ENCODE measurements around the gene GLB1L.

Gene GLB1L

GRCh38 chr2:219292616-219293015 is 47.4 kb upstream of the GLB1L start:
- Histone ChIP-seq H2AFZ (ENCODE audit: low read depth, low read length) (no peak overlapping the region), H3K9ac (ENCODE audit: low read length) (no peak overlapping the region), H3K36me3 (ENCODE audit: control insufficient read depth in 1 of 2, insufficient read depth in 2 of 2, low read depth in 1 of 2, low read length in 2 of 2) (no peaks in the 10 kb centered on the region), H2AK5ac (ENCODE audit: low read length, severe bottlenecking) (no peak overlapping the region), H3K4me3 (ENCODE audit: insufficient read depth in 1 of 2, low read depth in 1 of 2, low read length in 2 of 2) (no peak overlapping the region), H3K4me1 (ENCODE audit: control insufficient read depth, insufficient read depth, low read depth, low read length) (peaks cover 14% of the 10 kb centered on the region), H3K23ac (ENCODE audit: low read length in 2 of 2) (no peak overlapping the region), H3K27me3 (ENCODE audit: control insufficient read depth in 1 of 2, insufficient read depth in 1 of 2, low read length in 2 of 2) (no peaks in the 10 kb centered on the region), H3K18ac (ENCODE audit: low read depth in 1 of 2, low read length in 2 of 2) (no peak overlapping the region), H3K4me2 (ENCODE audit: low read length, poor library complexity, severe bottlenecking) (no peak overlapping the region), H3K4ac (ENCODE audit: low read depth in 1 of 2, low read length in 2 of 2) (no peak overlapping the region), H3K79me1 (replicated peaks; ENCODE audit: low read length, poor library complexity, severe bottlenecking) (no peaks in the 10 kb centered on the region), H3K9me3 (ENCODE audit: control insufficient read depth, low read length) (no peaks in the 10 kb centered on the region), H3K14ac (ENCODE audit: low read length in 2 of 2) (no peak overlapping the region), H2BK5ac (ENCODE audit: low read depth, low read length, poor library complexity, severe bottlenecking) (no peak overlapping the region), H2BK120ac (ENCODE audit: low read depth, low read length) (no peak overlapping the region), H4K8ac (ENCODE audit: low read length) (no peak overlapping the region), H2BK15ac (ENCODE audit: low read depth, poor library complexity, severe bottlenecking) (no peak overlapping the region), H3K27ac (ENCODE audit: low read length, poor library complexity, severe bottlenecking) (no peak overlapping the region), H2BK12ac (ENCODE audit: low read length in 2 of 2) (no peak overlapping the region), H4K91ac (ENCODE audit: low read length) (no peak overlapping the region)
- 99% methylated on average over 9 of the region's 9 CpGs for WGBS
- DNase-seq = no peak

GRCh38 chr2:219291910-219292490 is 46.8 kb upstream of the GLB1L start:
- H4K8ac ChIP-seq (ENCODE audit: low read length) = no peak overlapping the region
- H3K79me1 ChIP-seq (replicated peaks; ENCODE audit: low read length, poor library complexity, severe bottlenecking) = no peaks in the 10 kb centered on the region
- H3K27me3 ChIP-seq (ENCODE audit: control insufficient read depth in 1 of 2, insufficient read depth in 1 of 2, low read length in 2 of 2) = no peaks in the 10 kb centered on the region
- WGBS = 85% methylated on average over 4 of the region's 4 CpGs
- H3K4me3 ChIP-seq (ENCODE audit: insufficient read depth in 1 of 2, low read depth in 1 of 2, low read length in 2 of 2) = no peak overlapping the region
- no peak overlapping the region for H3K4me2 ChIP-seq (ENCODE audit: low read length, poor library complexity, severe bottlenecking)
- H2BK12ac ChIP-seq (ENCODE audit: low read length in 2 of 2) = no peak overlapping the region
- no peak overlapping the region for H4K91ac ChIP-seq (ENCODE audit: low read length)
- H2BK5ac ChIP-seq (ENCODE audit: low read depth, low read length, poor library complexity, severe bottlenecking) = no peak overlapping the region
- no peak overlapping the region for H2BK120ac ChIP-seq (ENCODE audit: low read depth, low read length)
- H3K14ac ChIP-seq (ENCODE audit: low read length in 2 of 2) = no peak overlapping the region
- no peak overlapping the region for H2AK5ac ChIP-seq (ENCODE audit: low read length, severe bottlenecking)
- H3K18ac ChIP-seq (ENCODE audit: low read depth in 1 of 2, low read length in 2 of 2) = no peak overlapping the region
- no peak overlapping the region for H3K4ac ChIP-seq (ENCODE audit: low read depth in 1 of 2, low read length in 2 of 2)
- H2BK15ac ChIP-seq (ENCODE audit: low read depth, poor library complexity, severe bottlenecking) = no peak overlapping the region
- DNase-seq = no peak
- peaks cover 0 to under 1% of the 10 kb centered on the region in 2 experiments for H3K36me3 ChIP-seq (ENCODE audit: control insufficient read depth in 1 of 2, insufficient read depth in 2 of 2, low read depth in 1 of 2, low read length in 2 of 2)
- H3K9me3 ChIP-seq (ENCODE audit: control insufficient read depth, low read length) = no peaks in the 10 kb centered on the region
- no peak overlapping the region for H3K23ac ChIP-seq (ENCODE audit: low read length in 2 of 2)
- no peak overlapping the region for H3K27ac ChIP-seq (ENCODE audit: low read length, poor library complexity, severe bottlenecking)
- no peak overlapping the region for H2AFZ ChIP-seq (ENCODE audit: low read depth, low read length)
- H3K9ac ChIP-seq (ENCODE audit: low read length) = no peak overlapping the region
- H3K4me1 ChIP-seq (ENCODE audit: control insufficient read depth, insufficient read depth, low read depth, low read length) = peaks cover 14% of the 10 kb centered on the region

- Histone ChIP-seq H2AK5ac (ENCODE audit: low read length, severe bottlenecking) (no peak overlapping the region), H3K4ac (ENCODE audit: low read depth in 1 of 2, low read length in 2 of 2) (no peak overlapping the region), H3K9ac (ENCODE audit: low read length) (no peak overlapping the region), H2BK15ac (ENCODE audit: low read depth, poor library complexity, severe bottlenecking) (no peak overlapping the region), H2BK12ac (ENCODE audit: low read length in 2 of 2) (no peak overlapping the region), H3K4me3 (ENCODE audit: insufficient read depth in 1 of 2, low read depth in 1 of 2, low read length in 2 of 2) (no peak overlapping the region), H3K36me3 (ENCODE audit: control insufficient read depth in 1 of 2, insufficient read depth in 2 of 2, low read depth in 1 of 2, low read length in 2 of 2) (peaks cover 4% of the 10 kb centered on the region in 2 experiments), H3K4me2 (ENCODE audit: low read length, poor library complexity, severe bottlenecking) (no peak overlapping the region), H4K91ac (ENCODE audit: low read length) (no peak overlapping the region), H3K9me3 (ENCODE audit: control insufficient read depth, low read length) (no peaks in the 10 kb centered on the region), H3K23ac (ENCODE audit: low read length in 2 of 2) (no peak overlapping the region), H3K4me1 (ENCODE audit: control insufficient read depth, insufficient read depth, low read depth, low read length) (peaks cover 16% of the 10 kb centered on the region), H3K27ac (ENCODE audit: low read length, poor library complexity, severe bottlenecking) (no peak overlapping the region), H3K27me3 (ENCODE audit: control insufficient read depth in 1 of 2, insufficient read depth in 1 of 2, low read length in 2 of 2) (no peaks in the 10 kb centered on the region), H2BK5ac (ENCODE audit: low read depth, low read length, poor library complexity, severe bottlenecking) (no peak overlapping the region), H2AFZ (ENCODE audit: low read depth, low read length) (no peak overlapping the region), H3K14ac (ENCODE audit: low read length in 2 of 2) (no peak overlapping the region), H2BK120ac (ENCODE audit: low read depth, low read length) (no peak overlapping the region), H3K79me1 (replicated peaks; ENCODE audit: low read length, poor library complexity, severe bottlenecking) (no peaks in the 10 kb centered on the region), H3K18ac (ENCODE audit: low read depth in 1 of 2, low read length in 2 of 2) (no peak overlapping the region), H4K8ac (ENCODE audit: low read length) (no peak overlapping the region)
- no peak for DNase-seq
- 79% methylated on average over 5 of the region's 7 CpGs for WGBS
Observed at GRCh38 chr2:219291394-219291793, 46.1 kb upstream of the GLB1L start.

GRCh38 chr2:219290381-219291171 is 45.3 kb upstream of the GLB1L start:
- Histone ChIP-seq H2AFZ (ENCODE audit: low read depth, low read length) (no peak overlapping the region), H3K23ac (ENCODE audit: low read length in 2 of 2) (no peak overlapping the region), H2BK120ac (ENCODE audit: low read depth, low read length) (no peak overlapping the region), H3K4ac (ENCODE audit: low read depth in 1 of 2, low read length in 2 of 2) (no peak overlapping the region), H3K4me2 (ENCODE audit: low read length, poor library complexity, severe bottlenecking) (no peak overlapping the region), H3K27me3 (ENCODE audit: control insufficient read depth in 1 of 2, insufficient read depth in 1 of 2, low read length in 2 of 2) (no peaks in the 10 kb centered on the region), H4K91ac (ENCODE audit: low read length) (no peak overlapping the region), H2BK15ac (ENCODE audit: low read depth, poor library complexity, severe bottlenecking) (no peak overlapping the region), H3K18ac (ENCODE audit: low read depth in 1 of 2, low read length in 2 of 2) (peak overlapping the region in 1 of 2 experiments; percentile 11), H2AK5ac (ENCODE audit: low read length, severe bottlenecking) (no peak overlapping the region), H3K4me1 (ENCODE audit: control insufficient read depth, insufficient read depth, low read depth, low read length) (peaks cover 20% of the 10 kb centered on the region), H3K79me1 (replicated peaks; ENCODE audit: low read length, poor library complexity, severe bottlenecking) (no peaks in the 10 kb centered on the region), H3K9ac (ENCODE audit: low read length) (peak overlapping the region; percentile 75), H4K8ac (ENCODE audit: low read length) (no peak overlapping the region), H3K27ac (ENCODE audit: low read length, poor library complexity, severe bottlenecking) (no peak overlapping the region), H2BK5ac (ENCODE audit: low read depth, low read length, poor library complexity, severe bottlenecking) (no peak overlapping the region), H2BK12ac (ENCODE audit: low read length in 2 of 2) (no peak overlapping the region), H3K9me3 (ENCODE audit: control insufficient read depth, low read length) (no peaks in the 10 kb centered on the region), H3K14ac (ENCODE audit: low read length in 2 of 2) (no peak overlapping the region), H3K36me3 (ENCODE audit: control insufficient read depth in 1 of 2, insufficient read depth in 2 of 2, low read depth in 1 of 2, low read length in 2 of 2) (peaks cover 4 to 13% of the 10 kb centered on the region in 2 experiments), H3K4me3 (ENCODE audit: insufficient read depth in 1 of 2, low read depth in 1 of 2, low read length in 2 of 2) (no peak overlapping the region)
- no peak for DNase-seq
- 89% methylated on average over 16 of the region's 16 CpGs for WGBS
